HG03045 (cell line): ENCODE data around the gene RPS6KA5.
"Not testable (repeated sequence)": the region's sequence is repeated elsewhere in the genome, so short reads cannot be mapped to it uniquely, and the experiment has no call there.

ENCODE experiments used
- ATAC-seq: cut with Tn5 transposase; IDR thresholded peaks from one replicate; pipeline ENCODE4 v1.9.1; 2021; ENCODE audit warnings: mild to moderate bottlenecking, moderate library complexity; ENCODE audit not compliant: unreplicated experiment

RPS6KA5 gene

GRCh38 chr14:90941706-90942105 is 118.7 kb downstream of the RPS6KA5 start:
- no peak for ATAC-seq

GRCh38 chr14:90940318-90940962 is 120.0 kb downstream of the RPS6KA5 start:
- no peak for ATAC-seq

- ATAC-seq: not testable (repeated sequence)
Measured at GRCh38 chr14:90939252-90939795, 121.1 kb downstream of the RPS6KA5 start.

DNA sequence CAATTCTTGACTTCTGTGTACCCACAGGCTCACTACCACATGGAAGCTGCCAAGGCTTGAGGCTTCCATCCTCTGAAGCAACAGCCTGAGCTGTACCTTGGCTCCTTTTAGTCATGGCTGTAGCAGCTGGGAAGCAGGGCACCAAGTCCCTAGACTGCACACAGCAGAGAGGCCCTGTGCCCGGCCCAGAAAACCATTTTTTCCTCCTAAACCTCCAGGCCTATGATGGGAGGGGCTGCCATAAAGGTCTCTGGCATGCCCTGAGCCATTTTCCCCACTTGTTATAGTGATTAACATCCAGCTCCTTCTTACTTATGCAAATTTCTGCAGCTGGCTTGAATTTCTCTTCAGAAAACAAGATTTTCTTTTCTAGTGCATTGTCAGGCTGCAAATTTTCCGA is 121.8 kb downstream of the RPS6KA5 start:
- ATAC-seq: no peak

GRCh38 chr14:90936757-90937440 is 123.5 kb downstream of the RPS6KA5 start:
- ATAC-seq: no peak

DNA sequence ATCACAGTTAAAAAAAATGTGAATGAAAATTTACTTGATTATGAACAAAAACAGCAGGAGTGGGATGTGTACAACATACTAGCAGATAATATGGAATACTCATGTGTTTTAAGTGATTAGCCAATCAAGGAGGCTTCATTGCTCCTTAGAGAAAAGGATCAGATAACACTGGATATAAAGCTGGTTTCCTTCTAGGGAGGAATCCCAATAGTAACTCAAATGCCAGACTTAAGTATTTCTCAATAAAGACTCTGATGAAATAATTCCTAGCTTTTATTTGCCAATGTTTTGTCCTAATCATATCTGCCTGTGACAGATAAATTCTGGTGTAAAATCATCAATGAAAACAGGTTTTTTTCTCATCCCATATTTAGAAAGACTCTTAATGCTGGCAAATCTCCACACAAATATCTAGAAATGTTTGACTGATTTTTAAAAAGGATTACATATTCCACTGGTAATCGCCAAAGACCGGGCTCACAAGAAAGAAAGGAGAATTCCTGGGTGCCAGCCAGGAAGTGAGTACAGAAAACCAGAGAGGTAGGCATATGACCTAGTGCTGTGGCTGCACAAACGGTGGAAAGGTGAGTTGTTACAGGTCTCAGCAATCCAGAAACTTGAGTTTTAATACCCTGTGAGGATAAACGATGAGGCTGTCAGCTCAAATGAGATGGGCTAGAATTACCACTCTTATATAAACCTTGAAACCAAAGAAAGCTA is 135.7 kb downstream of the RPS6KA5 start:
- ATAC-seq: no peak

- no peak for ATAC-seq
Measured at GRCh38 chr14:90922141-90922540, 138.3 kb downstream of the RPS6KA5 start.

DNA sequence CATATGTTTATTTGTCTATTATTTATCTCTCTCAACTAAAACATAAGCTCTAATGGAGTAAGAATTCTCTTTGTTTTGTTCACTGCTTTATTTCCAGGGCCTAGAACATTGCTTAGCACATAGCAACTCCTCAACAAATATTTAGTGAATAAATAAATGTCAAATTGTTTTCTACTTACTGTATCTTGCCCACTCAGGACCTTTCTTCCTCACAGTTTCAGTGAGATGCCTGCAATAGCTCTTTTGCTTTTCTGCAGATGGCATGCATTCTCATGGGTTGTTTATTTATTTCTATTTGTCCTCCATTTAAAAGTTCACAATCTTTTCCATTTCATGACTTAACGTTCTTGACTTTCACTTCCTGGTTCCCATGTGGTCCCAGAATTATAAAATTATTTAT is 149.3 kb downstream of the RPS6KA5 start:
- no peak for ATAC-seq

GRCh38 chr14:90907178-90907577 is 153.3 kb downstream of the RPS6KA5 start:
- no peak for ATAC-seq

DNA sequence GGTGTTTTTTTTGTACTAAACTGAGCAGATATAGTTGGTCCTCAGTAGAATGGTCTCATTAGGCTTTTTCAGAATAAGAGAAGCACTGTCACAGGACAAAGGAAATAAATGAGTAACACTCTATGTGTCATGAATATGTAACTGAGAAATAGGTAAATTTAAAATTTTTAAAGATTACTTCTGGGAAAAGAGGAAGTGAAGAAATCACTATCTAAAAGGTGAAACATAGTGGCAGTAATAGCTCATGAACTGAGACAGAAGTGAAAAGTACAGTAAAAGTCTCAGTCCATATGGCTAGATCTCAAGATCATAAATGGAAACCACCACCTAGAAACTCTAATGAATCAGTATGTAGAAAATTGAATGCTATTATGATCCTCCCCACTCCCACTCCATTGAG is 154.9 kb downstream of the RPS6KA5 start:
- no peak for ATAC-seq

DNA sequence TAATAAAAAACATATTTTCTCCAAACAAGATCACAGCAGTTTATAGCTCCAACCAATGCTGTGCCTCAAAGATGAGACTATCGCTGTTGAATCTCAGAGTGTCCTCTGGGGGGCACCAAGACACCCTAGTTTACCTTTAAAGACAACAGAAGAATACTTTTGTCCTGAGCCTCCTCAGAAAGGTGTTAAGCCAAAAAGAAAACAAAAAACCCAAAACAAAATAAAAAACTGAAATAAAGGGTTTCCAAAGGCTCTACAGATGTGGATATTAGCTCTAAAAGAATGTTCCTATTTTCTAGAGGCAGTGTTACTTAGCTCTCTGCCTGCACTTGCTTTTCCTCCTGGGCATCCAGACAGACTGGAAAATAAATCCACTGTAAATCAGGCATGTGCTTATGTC is 157.3 kb downstream of the RPS6KA5 start:
- no peak for ATAC-seq

DNA sequence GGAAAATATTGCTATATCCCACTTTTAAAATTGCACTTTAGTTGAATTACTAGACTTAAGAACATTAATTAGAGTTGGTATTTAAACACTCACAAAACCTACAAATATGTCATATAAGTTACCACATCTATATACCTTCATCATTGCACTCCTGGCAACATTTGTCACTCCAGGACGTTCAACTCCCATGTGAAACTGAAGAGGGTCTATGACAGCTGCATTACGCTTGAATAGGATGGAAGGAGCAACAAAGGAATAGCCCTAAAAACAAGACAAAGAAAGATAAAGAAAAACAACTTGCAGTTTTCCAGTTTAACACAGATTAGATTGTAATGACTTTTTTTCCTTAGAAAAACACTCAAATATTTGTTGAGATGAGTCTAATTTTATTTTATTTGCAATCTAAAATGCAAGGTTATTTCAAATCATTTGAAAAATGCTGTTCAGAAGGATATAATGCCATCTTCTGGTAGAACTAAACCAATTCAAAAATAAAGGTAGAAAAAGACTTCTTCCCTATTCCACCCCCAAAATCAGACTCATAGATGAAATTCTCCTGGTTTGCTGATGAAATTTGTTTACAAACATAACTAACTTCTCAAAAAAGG is 159.9 kb downstream of the RPS6KA5 start:
- no peak for ATAC-seq

DNA sequence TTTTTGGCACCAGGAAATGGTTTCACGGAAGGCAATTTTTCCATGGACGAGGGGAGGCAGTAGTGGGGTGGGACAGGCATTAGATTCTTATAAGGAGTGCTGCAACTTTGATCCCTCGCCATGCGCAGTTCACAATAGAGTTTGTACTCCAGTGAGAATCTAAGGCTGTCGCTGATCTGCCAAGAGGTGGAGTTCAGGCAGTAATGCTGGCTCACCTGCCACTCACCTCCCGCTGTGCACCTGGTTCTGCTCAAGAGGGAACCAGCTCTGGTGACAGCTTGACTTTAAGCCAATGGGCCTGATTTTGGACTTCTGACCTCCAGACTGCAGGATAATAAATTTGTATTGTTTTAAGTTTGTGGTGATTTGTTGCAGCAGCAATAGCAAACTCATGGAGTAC is 163.4 kb downstream of the RPS6KA5 start:
- ATAC-seq: no peak

- ATAC-seq: no peak
Measured at GRCh38 chr14:90894241-90894640, 166.2 kb downstream of the RPS6KA5 start.

- no peak for ATAC-seq
Measured at GRCh38 chr14:90893510-90893909, 166.9 kb downstream of the RPS6KA5 start.

GRCh38 chr14:90892970-90893369 is 167.5 kb downstream of the RPS6KA5 start:
- no peak for ATAC-seq

DNA sequence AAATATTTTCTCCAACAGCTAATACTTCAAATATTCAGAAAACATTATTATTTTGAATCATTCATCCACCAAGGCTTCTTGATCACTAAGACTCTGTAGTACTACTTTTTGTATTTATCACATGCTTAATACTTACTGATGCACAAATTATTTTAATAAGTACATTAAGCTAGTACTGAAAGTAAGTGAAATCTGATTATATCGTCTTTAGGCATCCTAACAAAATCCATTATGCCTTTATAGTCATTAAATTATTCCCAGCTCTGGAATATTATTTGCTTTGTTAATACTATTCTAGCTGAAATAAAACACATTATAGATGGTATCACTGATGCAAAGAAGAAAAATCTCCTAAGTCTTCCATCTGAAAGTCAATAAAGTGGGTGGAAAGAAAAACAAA is 169.1 kb downstream of the RPS6KA5 start:
- no peak for ATAC-seq

DNA sequence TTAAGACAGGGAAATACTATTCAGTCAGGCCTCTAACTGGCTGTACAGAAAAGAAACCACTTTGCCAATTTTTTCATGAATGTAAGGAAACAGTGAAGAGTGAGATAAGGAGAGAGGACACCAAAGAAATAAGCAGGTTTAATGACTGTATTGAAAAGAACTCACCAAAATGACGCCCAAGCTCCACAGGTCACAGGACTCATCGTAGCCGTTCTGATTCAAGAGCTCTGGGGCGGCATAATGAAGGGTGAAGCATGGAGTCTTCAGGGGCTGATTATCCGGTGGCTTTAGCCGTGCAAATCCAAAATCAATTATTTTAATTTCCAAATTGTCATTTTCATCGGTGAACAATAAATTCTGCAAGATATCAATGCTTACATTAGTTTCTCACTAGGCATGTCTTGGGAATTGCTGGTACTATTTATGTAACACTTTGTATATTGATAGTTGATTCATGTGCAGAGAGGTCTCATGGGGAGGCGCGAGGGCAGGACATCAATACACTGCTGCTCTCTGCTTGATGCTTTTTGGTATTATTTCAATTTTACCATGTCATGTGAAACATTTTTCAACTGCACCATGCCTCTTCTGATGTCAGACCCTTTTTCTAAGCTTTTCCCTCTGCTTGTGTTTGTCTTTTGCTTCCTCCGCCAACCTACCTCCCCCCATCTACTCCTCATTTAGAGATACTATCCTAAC is 170.0 kb downstream of the RPS6KA5 start:
- ATAC-seq: no peak

- ATAC-seq: no peak
Measured at GRCh38 chr14:90886297-90886815, 174.1 kb downstream of the RPS6KA5 start.

GRCh38 chr14:90883782-90884181 is 176.7 kb downstream of the RPS6KA5 start:
- no peak for ATAC-seq

GRCh38 chr14:90883197-90883596 is 177.2 kb downstream of the RPS6KA5 start:
- no peak for ATAC-seq
